B cell (primary cell): ENCODE results near the gene PCDHA1.

ENCODE experiments used
- CTCF ChIP-seq: fragments of 200-600 bp; IDR thresholded peaks from one replicate; pipeline ENCODE4 v1.8.0; 2022; ENCODE audit warnings: antibody characterized with exemption, mild to moderate bottlenecking
- EZH2 ChIP-seq: IDR thresholded peaks from 2 replicates; pipeline ENCODE4 v1.6.1; 2012; ENCODE audit warnings: borderline replicate concordance, low read depth, mild to moderate bottlenecking, moderate library complexity, low read length; ENCODE audit not compliant: insufficient read depth, poor library complexity, severe bottlenecking

GRCh38 chr5:140753561-140753960 lies 32.4 kb upstream of the PCDHA1 start:
- no peak for TF ChIP-seq CTCF
- no peak for TF ChIP-seq EZH2
